SHP77 treated with DMSO at 0.1 percent for 48 hours (cell line): ENCODE results near the gene PSMC2.
A peak's percentile ranks its signal among the peaks of the same experiment; 100 is the strongest.

Experiments
- DNase-seq: peaks from one replicate; lab custom pipeline; 2025; lab: John Stamatoyannopoulos, UW

PSMC2 gene

GRCh38 chr7:103347507-103348267 is at the start of gene PSMC2:
TSS of gene PSMC2 (plus strand) at chr7:103347643. CDS start at chr7:103347712, 69 bp downstream.
- DNase-seq: peak; percentile 84

GRCh38 chr7:103297837-103298179 is 49.6 kb upstream of the PSMC2 start:
- no peak for DNase-seq

GRCh38 chr7:103299660-103300059 is 47.8 kb upstream of the PSMC2 start:
- no peak for DNase-seq

- DNase-seq: no peak
These were observed 46.0 kb upstream of the PSMC2 start for GRCh38 chr7:103301441-103301840.

- no peak for DNase-seq
These were observed 39.8 kb upstream of the PSMC2 start for GRCh38 chr7:103307503-103308231.

- no peak for DNase-seq
These were observed 32.6 kb upstream of the PSMC2 start for GRCh38 chr7:103314852-103315251.

- no peak for DNase-seq
These were observed 31.0 kb upstream of the PSMC2 start for GRCh38 chr7:103316380-103316941.

GRCh38 chr7:103317009-103317408 is 30.4 kb upstream of the PSMC2 start:
- DNase-seq: no peak

GRCh38 chr7:103325744-103326143 is 21.7 kb upstream of the PSMC2 start:
- DNase-seq: no peak

GRCh38 chr7:103336761-103337160 is 10.7 kb upstream of the PSMC2 start:
- DNase-seq: no peak

GRCh38 chr7:103338864-103339263 is 8.6 kb upstream of the PSMC2 start:
- no peak for DNase-seq

- no peak for DNase-seq
These were observed 6.0 kb upstream of the PSMC2 start for GRCh38 chr7:103341466-103341865.

GRCh38 chr7:103343332-103343731 is 4.1 kb upstream of the PSMC2 start:
- no peak for DNase-seq

- no peak for DNase-seq
These were observed 3.5 kb upstream of the PSMC2 start for GRCh38 chr7:103343758-103344452.

- peak; percentile 68 for DNase-seq
These were observed 2.8 kb upstream of the PSMC2 start, which contains the start of gene DNAJC2 for GRCh38 chr7:103344453-103345149. TSS of gene DNAJC2 (minus strand) at chr7:103344767. CDS start at chr7:103344622, 145 bp downstream.

GRCh38 chr7:103346396-103346795 is 1.0 kb upstream of the PSMC2 start:
- no peak for DNase-seq

GRCh38 chr7:103348452-103348851 is 1.0 kb downstream of the PSMC2 start:
- DNase-seq: no peak

- DNase-seq: no peak
These were observed 1.5 kb downstream of the PSMC2 start for GRCh38 chr7:103348959-103349358.

GRCh38 chr7:103349805-103350204 is 2.4 kb downstream of the PSMC2 start:
- DNase-seq: no peak

- no peak for DNase-seq
These were observed 22.0 kb downstream of the PSMC2 start for GRCh38 chr7:103369432-103369831.

- DNase-seq: no peak
These were observed 26.6 kb downstream of the PSMC2 start for GRCh38 chr7:103373866-103374643.
